Measurements from ENCODE around the gene FUT3. TPM values are rescaled to one million over a fixed set of nuclear protein-coding genes. Genes with fewer than 3 reads are reported as not detected.

The FUT3 gene
- total and polyA plus RNA-seq, 2 experiments from 2014 or later: 0.45 TPM; not detected in 1

DNA sequence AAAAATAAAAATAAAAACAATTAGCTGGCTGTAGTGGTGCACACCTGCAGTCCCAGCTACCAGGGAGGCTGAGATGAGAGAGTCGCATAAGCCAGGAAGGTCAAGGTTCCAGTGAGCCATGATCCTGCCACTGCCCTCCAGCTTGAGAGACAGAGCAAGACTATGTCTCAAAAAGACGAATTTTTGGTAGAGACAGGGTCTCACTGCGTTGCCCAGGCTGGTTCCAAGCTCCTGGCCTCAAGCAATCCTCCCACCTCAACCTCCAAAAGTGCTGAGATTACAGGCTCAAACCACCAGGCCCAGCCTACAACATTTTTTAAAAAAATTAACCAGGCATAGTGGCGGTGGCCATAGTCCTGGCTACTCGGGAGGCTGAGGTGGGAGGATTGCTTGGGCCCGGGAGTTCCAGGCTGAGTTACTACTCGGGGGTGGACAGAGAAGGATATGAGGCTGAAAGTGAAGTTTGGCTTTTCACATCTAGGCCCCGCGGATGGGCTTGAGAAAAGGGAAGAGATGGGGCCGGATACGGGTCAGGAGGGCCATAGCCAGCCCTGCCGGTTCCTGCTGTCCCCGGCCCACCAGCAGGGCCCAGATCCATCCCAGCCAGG lies 42.2 kb upstream of the FUT3 start:
- H3K4me1 ChIP-seq (ENCODE audit: insufficient read depth): peaks cover 12% of the 10 kb centered on the region
- no peaks in the 10 kb centered on the region for H3K9me3 ChIP-seq (ENCODE audit: low read depth)
- H3K36me3 ChIP-seq (replicated peaks; ENCODE audit: insufficient read depth, low read depth): no peaks in the 10 kb centered on the region
- H2AFZ ChIP-seq: no peak overlapping the region
- H4K20me1 ChIP-seq (ENCODE audit: insufficient read depth, poor library complexity, severe bottlenecking): peaks cover 14% of the 10 kb centered on the region
- H3K4me3 ChIP-seq: no peak overlapping the region
- H3K27ac ChIP-seq: no peak overlapping the region
- H3K27me3 ChIP-seq: no peaks in the 10 kb centered on the region
- 84% methylated on average over 13 of the region's 13 CpGs for WGBS (ENCODE audit: low lambda C conversion rate, missing lambda C conversion rate)
- H3K79me2 ChIP-seq: peaks cover 4% of the 10 kb centered on the region
- no peaks in the 10 kb centered on the region for H3K9me2 ChIP-seq (replicated peaks; ENCODE audit: insufficient read depth)
- no peak overlapping the region for H3K4me2 ChIP-seq
- DNase-seq (ENCODE audit: low spot score): no peak
- TF ChIP-seq, protein P1, sequence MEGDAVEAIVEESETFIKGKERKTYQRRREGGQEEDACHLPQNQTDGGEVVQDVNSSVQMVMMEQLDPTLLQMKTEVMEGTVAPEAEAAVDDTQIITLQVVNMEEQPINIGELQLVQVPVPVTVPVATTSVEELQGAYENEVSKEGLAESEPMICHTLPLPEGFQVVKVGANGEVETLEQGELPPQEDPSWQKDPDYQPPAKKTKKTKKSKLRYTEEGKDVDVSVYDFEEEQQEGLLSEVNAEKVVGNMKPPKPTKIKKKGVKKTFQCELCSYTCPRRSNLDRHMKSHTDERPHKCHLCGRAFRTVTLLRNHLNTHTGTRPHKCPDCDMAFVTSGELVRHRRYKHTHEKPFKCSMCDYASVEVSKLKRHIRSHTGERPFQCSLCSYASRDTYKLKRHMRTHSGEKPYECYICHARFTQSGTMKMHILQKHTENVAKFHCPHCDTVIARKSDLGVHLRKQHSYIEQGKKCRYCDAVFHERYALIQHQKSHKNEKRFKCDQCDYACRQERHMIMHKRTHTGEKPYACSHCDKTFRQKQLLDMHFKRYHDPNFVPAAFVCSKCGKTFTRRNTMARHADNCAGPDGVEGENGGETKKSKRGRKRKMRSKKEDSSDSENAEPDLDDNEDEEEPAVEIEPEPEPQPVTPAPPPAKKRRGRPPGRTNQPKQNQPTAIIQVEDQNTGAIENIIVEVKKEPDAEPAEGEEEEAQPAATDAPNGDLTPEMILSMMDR (IDR thresholded peaks at IDR 0.05; ENCODE audit: poor library complexity): no peak
- no peak for TF ChIP-seq EZH2phosphoT487 (IDR thresholded peaks at IDR 0.05; ENCODE audit: low read depth, severe bottlenecking, unreplicated experiment)
- no peak for TF ChIP-seq EZH2 (IDR thresholded peaks at IDR 0.05; ENCODE audit: borderline replicate concordance)

DNA sequence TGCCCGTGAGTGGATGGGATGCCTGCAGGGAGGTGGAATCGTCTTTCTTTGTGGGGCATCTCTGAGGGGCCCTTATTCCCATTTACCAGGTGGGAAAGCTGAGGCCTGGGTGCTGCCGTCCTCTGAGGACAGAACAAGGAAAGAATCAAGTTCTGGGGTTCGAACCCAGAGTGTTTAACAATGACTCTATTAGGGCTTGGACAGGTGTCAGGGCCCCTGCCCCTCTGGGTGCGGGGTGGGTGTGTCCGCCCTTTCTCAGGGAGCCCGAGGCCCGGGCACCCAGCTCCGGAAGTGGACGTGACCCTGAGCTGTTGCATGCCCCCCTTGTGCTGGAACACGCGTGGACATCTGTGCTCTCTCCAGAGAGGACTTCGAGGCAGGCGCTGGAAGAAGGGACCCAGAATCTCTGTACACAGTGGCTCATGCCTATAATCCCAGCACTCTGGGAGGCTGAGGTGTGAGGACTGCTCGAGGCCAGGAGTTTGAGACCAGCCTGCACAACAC lies 41.6 kb upstream of the FUT3 start:
- Histone ChIP-seq H3K36me3 (replicated peaks; ENCODE audit: insufficient read depth, low read depth) (no peaks in the 10 kb centered on the region), H3K4me2 (peak overlapping the region; percentile 42), H3K9me3 (ENCODE audit: low read depth) (no peaks in the 10 kb centered on the region), H3K4me1 (ENCODE audit: insufficient read depth) (peaks cover 12% of the 10 kb centered on the region), H3K9me2 (replicated peaks; ENCODE audit: insufficient read depth) (no peaks in the 10 kb centered on the region), H3K27me3 (no peaks in the 10 kb centered on the region), H2AFZ (no peak overlapping the region), H3K79me2 (no peaks in the 10 kb centered on the region), H4K20me1 (ENCODE audit: insufficient read depth, poor library complexity, severe bottlenecking) (peaks cover 9% of the 10 kb centered on the region), H3K4me3 (no peak overlapping the region), H3K27ac (no peak overlapping the region)
- 71% methylated on average over 15 of the region's 15 CpGs for WGBS (ENCODE audit: low lambda C conversion rate, missing lambda C conversion rate)
- DNase-seq (ENCODE audit: low spot score): no peak
- TF ChIP-seq, protein P1 (IDR thresholded peaks at IDR 0.05; ENCODE audit: poor library complexity): no peak
- TF ChIP-seq EZH2 (IDR thresholded peaks at IDR 0.05; ENCODE audit: borderline replicate concordance): no peak
- no peak for TF ChIP-seq EZH2phosphoT487 (IDR thresholded peaks at IDR 0.05; ENCODE audit: low read depth, severe bottlenecking, unreplicated experiment)

GRCh38 chr19:5891938-5892771 lies 40.9 kb upstream of the FUT3 start:
- Histone ChIP-seq H3K27ac (no peak overlapping the region), H2AFZ (no peak overlapping the region), H3K4me2 (peak overlapping the region; percentile 42)

More at GRCh38 chr19:5891938-5892771, 40.9 kb upstream of the FUT3 start:
- H3K4me3 ChIP-seq: no peak overlapping the region
- WGBS (ENCODE audit: low lambda C conversion rate, missing lambda C conversion rate): 40% methylated on average over 47 of the region's 48 CpGs
- no peaks in the 10 kb centered on the region for H3K9me3 ChIP-seq (ENCODE audit: low read depth)
- no peaks in the 10 kb centered on the region for H3K79me2 ChIP-seq
- peaks cover 2% of the 10 kb centered on the region for H4K20me1 ChIP-seq (ENCODE audit: insufficient read depth, poor library complexity, severe bottlenecking)
- peaks cover 12% of the 10 kb centered on the region for H3K4me1 ChIP-seq (ENCODE audit: insufficient read depth)
- no peaks in the 10 kb centered on the region for H3K27me3 ChIP-seq
- DNase-seq (ENCODE audit: low spot score): peak; percentile 76
- H3K36me3 ChIP-seq (replicated peaks; ENCODE audit: insufficient read depth, low read depth): no peaks in the 10 kb centered on the region
- TF ChIP-seq, protein P1 (IDR thresholded peaks at IDR 0.05; ENCODE audit: poor library complexity): peak; percentile 77
- TF ChIP-seq EZH2 (IDR thresholded peaks at IDR 0.05; ENCODE audit: borderline replicate concordance) (no peak), EZH2phosphoT487 (IDR thresholded peaks at IDR 0.05; ENCODE audit: low read depth, severe bottlenecking, unreplicated experiment) (no peak)
- no peaks in the 10 kb centered on the region for H3K9me2 ChIP-seq (replicated peaks; ENCODE audit: insufficient read depth)
